Measurements from ENCODE around the gene OBP2B.
"Not testable (repeated sequence)": the region's sequence is repeated elsewhere in the genome, so short reads cannot be mapped to it uniquely, and the experiment has no call there.

DNA sequence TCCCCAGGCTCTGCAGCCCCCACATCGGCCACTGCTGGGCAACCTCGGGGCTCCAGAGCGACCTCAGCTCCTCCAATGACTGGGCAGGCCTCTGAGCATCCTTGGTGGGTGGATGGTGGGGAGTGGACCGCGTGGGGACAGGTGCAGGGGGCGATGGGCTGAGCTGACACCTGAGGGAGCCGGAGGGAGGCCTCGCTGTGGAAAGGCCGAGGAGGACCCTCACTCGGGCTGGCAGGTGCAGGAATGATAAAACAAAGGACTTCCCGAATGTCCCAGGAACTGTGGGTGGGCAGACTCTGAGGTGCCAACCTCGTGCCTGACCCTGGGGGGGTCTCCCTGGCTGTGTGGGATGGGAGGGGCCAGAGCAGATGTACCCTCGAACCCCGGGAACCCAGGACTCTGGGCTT, 3.6 kb downstream of the OBP2B start:
- not testable (repeated sequence) for TF ChIP-seq CTCF, POLR2A (IDR thresholded peaks at IDR 0.05)

Measured in body of pancreas (tissue), 4 donors.